Keratinocyte (primary cell): ENCODE data around the gene AMDHD2. TPM values are rescaled to one million over a fixed set of nuclear protein-coding genes. Genes with fewer than 3 reads are reported as not detected.

Experiments used
- DNase-seq: peaks from one replicate; pipeline ENCODE4 v3.0.0-alpha.2; 2011; ENCODE audit warnings: low read depth, missing footprints, low spot score
- FAIRE-seq: peaks from 2 replicates; lab custom pipeline; 2011; peaks lifted over from hg19 to GRCh38; lab: Jason Lieb, UNC
- H2AFZ ChIP-seq: 2 replicates; pipeline ENCODE4 v1.6.0; 2012; ENCODE audit warnings: low read length, control low read depth, inconsistent platforms; ENCODE audit not compliant: control insufficient read depth
- H3K27ac ChIP-seq: 2 replicates; pipeline ENCODE4 v1.5.1; 2011; ENCODE audit warnings: low read length; ENCODE audit not compliant: control insufficient read depth, insufficient read depth
- H3K27me3 ChIP-seq: 3 replicates; pipeline ENCODE4 v1.6.0; 2011; ENCODE audit warnings: low read length; ENCODE audit not compliant: control insufficient read depth, insufficient read depth; ENCODE audit errors: extremely low read depth
- H3K36me3 ChIP-seq, 2 experiments: 2 replicates in 1 of 2; 3 replicates in 1 of 2; pipeline ENCODE4 v1.5.1; 2011; ENCODE audit warnings: low read length in 2 of 2, mild to moderate bottlenecking in 1 of 2; ENCODE audit not compliant: control insufficient read depth in 2 of 2, insufficient read depth in 2 of 2; ENCODE audit errors: extremely low read depth in 1 of 2
- H3K4me1 ChIP-seq: 3 replicates; pipeline ENCODE4 v1.5.1; 2011; ENCODE audit warnings: low read length; ENCODE audit not compliant: control insufficient read depth, insufficient read depth; ENCODE audit errors: extremely low read depth
- H3K4me2 ChIP-seq: 3 replicates; pipeline ENCODE4 v1.6.0; 2011; ENCODE audit warnings: low read depth, low read length; ENCODE audit not compliant: control insufficient read depth, insufficient read depth; ENCODE audit errors: extremely low read depth
- H3K4me3 ChIP-seq, 3 experiments: fragments of 200-600 bp in 1 of 3; sonication (generic) in 1 of 3; 2 replicates in 2 of 3; 3 replicates in 1 of 3; pipeline ENCODE4 v1.5.1; 2011 to 2016; ENCODE audit warnings: low read length in 3 of 3, mild to moderate bottlenecking in 3 of 3, control low read depth in 2 of 3, inconsistent platforms in 1 of 3, low read depth in 1 of 3, mixed read lengths in 1 of 3, mixed run types in 1 of 3, moderate library complexity in 1 of 3; ENCODE audit not compliant: control insufficient read depth in 2 of 3, insufficient read depth in 2 of 3; ENCODE audit errors: extremely low read depth in 1 of 3
- H3K79me2 ChIP-seq: 2 replicates; pipeline ENCODE4 v1.6.0; 2012; ENCODE audit warnings: low read length; ENCODE audit not compliant: control insufficient read depth, insufficient read depth
- H3K9ac ChIP-seq: 3 replicates; pipeline ENCODE4 v1.6.0; 2011; ENCODE audit warnings: low read length; ENCODE audit not compliant: control insufficient read depth, insufficient read depth; ENCODE audit errors: extremely low read depth
- H3K9me1 ChIP-seq: 3 replicates; pipeline ENCODE4 v1.6.0; 2011; ENCODE audit warnings: low read length; ENCODE audit not compliant: control insufficient read depth, insufficient read depth; ENCODE audit errors: extremely low read depth
- H3K9me3 ChIP-seq: 2 replicates; pipeline ENCODE4 v1.5.1; 2012; ENCODE audit warnings: low read depth, low read length; ENCODE audit not compliant: control insufficient read depth
- H4K20me1 ChIP-seq: 3 replicates; pipeline ENCODE4 v1.6.0; 2011; ENCODE audit warnings: low read length; ENCODE audit not compliant: control insufficient read depth, insufficient read depth; ENCODE audit errors: extremely low read depth
- EZH2 ChIP-seq: IDR thresholded peaks from one replicate; pipeline ENCODE4 v1.6.1; 2012; ENCODE audit warnings: inconsistent platforms, mild to moderate bottlenecking, low read length, moderate library complexity
- dilution Hi-C: fragments of 300-500 bp; cut with MboI; formaldehyde crosslinking; loops from one replicate; pipeline ENCODE4 v1.7.0; 2020; ENCODE audit warnings: low sequenced_read_pairs; ENCODE audit not compliant: extremely low pct_ligation_motif_present
- polyA plus RNA-seq, 5 experiments: library from polyadenylated mRNA; depleted of rRNA in 3 of 5; stranded (reverse) in 3 of 5; stranded (forward) in 1 of 5; unstranded in 1 of 5; fragments of >200 nt; gene quantifications; 1 replicate in 1 of 5; 2 replicates in 3 of 5; 3 replicates in 1 of 5; pipeline versions ENCODE4 v1.2.1 to v1.2.3, GENCODE V29; 2011 to 2012; ENCODE audit warnings: missing spikeins in 2 of 5, low read depth in 1 of 5, low replicate concordance in 1 of 5
- TF ChIP-seq, protein P1 (sequence below), 3 experiments: IDR thresholded peaks in 1 of 3; conservative IDR thresholded peaks in 1 of 3; optimal IDR thresholded peaks in 1 of 3; 2 replicates in 2 of 3; 3 replicates in 1 of 3; pipeline versions ENCODE3 to v1.5.1; 2011; ENCODE audit warnings: low read length in 3 of 3, mild to moderate bottlenecking in 3 of 3, moderate library complexity in 2 of 3, control low read depth in 1 of 3, inconsistent platforms in 1 of 3; ENCODE audit not compliant: insufficient read depth in 2 of 3; ENCODE audit errors: extremely low read depth in 1 of 3

Gene AMDHD2
- polyA plus RNA-seq, 1 donor (not counting 4 experiments of a cell fraction or from before 2014, with no cell fraction given): 8.9 TPM

- TF ChIP-seq, protein P1, sequence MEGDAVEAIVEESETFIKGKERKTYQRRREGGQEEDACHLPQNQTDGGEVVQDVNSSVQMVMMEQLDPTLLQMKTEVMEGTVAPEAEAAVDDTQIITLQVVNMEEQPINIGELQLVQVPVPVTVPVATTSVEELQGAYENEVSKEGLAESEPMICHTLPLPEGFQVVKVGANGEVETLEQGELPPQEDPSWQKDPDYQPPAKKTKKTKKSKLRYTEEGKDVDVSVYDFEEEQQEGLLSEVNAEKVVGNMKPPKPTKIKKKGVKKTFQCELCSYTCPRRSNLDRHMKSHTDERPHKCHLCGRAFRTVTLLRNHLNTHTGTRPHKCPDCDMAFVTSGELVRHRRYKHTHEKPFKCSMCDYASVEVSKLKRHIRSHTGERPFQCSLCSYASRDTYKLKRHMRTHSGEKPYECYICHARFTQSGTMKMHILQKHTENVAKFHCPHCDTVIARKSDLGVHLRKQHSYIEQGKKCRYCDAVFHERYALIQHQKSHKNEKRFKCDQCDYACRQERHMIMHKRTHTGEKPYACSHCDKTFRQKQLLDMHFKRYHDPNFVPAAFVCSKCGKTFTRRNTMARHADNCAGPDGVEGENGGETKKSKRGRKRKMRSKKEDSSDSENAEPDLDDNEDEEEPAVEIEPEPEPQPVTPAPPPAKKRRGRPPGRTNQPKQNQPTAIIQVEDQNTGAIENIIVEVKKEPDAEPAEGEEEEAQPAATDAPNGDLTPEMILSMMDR (optimal IDR thresholded peaks at IDR 0.05 in 1 of 3, IDR thresholded peaks at IDR 0.05 in 1 of 3, conservative IDR thresholded peaks at IDR 0.05 in 1 of 3; ENCODE audit: extremely low read depth in 1 of 3, insufficient read depth in 2 of 3, low read length in 3 of 3): no peak
- no peak for TF ChIP-seq EZH2
- DNase-seq (no peak), FAIRE-seq (no peak)
- dilution Hi-C loops: no loop called here
- Histone ChIP-seq H3K9me3 (no peaks in the 10 kb centered on the region), H3K4me3 (no peak overlapping the region), H3K27ac (no peak overlapping the region), H3K9ac (no peak overlapping the region), H3K36me3 (no peaks in the 10 kb centered on the region), H3K79me2 (peaks cover 23% of the 10 kb centered on the region), H2AFZ (no peak overlapping the region), H3K9me1 (peaks cover 3% of the 10 kb centered on the region), H4K20me1 (peaks cover 10% of the 10 kb centered on the region), H3K4me2 (no peak overlapping the region), H3K4me1 (peaks cover 16% of the 10 kb centered on the region), H3K27me3 (no peaks in the 10 kb centered on the region)
Measured at GRCh38 chr16:2511128-2511800, 8.9 kb upstream of the AMDHD2 start.

- Histone ChIP-seq H3K27ac (no peak overlapping the region), H2AFZ (no peak overlapping the region), H3K27me3 (no peaks in the 10 kb centered on the region), H3K4me3 (no peak overlapping the region), H3K36me3 (peaks cover 1 to 5% of the 10 kb centered on the region in 2 experiments), H3K9me1 (peaks cover 11% of the 10 kb centered on the region), H3K9me3 (no peaks in the 10 kb centered on the region), H3K4me2 (no peak overlapping the region), H3K4me1 (peaks cover 25% of the 10 kb centered on the region), H3K9ac (no peak overlapping the region), H3K79me2 (peaks cover 32% of the 10 kb centered on the region), H4K20me1 (peaks cover 19% of the 10 kb centered on the region)
- DNase-seq (no peak), FAIRE-seq (no peak)
- no peak for TF ChIP-seq EZH2
- TF ChIP-seq, protein P1 (optimal IDR thresholded peaks at IDR 0.05 in 1 of 3, IDR thresholded peaks at IDR 0.05 in 1 of 3, conservative IDR thresholded peaks at IDR 0.05 in 1 of 3; ENCODE audit: extremely low read depth in 1 of 3, insufficient read depth in 2 of 3, low read length in 3 of 3): no peak
- dilution Hi-C loops: no loop called here
Measured at GRCh38 chr16:2511996-2512734, 8.0 kb upstream of the AMDHD2 start.
